DND-41 (cell line): ENCODE results near the gene HTR3C.
"Not testable (repeated sequence)": the region's sequence is repeated elsewhere in the genome, so short reads cannot be mapped to it uniquely, and the experiment has no call there.

Source experiments
- ATAC-seq: fragments of 200-7000 bp; cut with Tn5 transposase; 3 replicates; pipeline ENCODE4 v1.9.1; 2021; ENCODE audit warnings: low read depth; ENCODE audit not compliant: insufficient read depth
- DNase-seq: peaks from one replicate; pipeline ENCODE4 v3.0.0-alpha.2; 2020
- H2AFZ ChIP-seq: 2 replicates; pipeline ENCODE4 v1.6.0; 2012; ENCODE audit warnings: low read depth, low read length
- H3K27ac ChIP-seq: 2 replicates; pipeline ENCODE4 v1.5.1; 2012; ENCODE audit warnings: low read length, inconsistent platforms
- H3K27me3 ChIP-seq: fragments of 200-600 bp; sonication (generic); 2 replicates; pipeline ENCODE4 v1.6.0; 2012; ENCODE audit warnings: low read length, mild to moderate bottlenecking, inconsistent platforms; ENCODE audit not compliant: insufficient read depth, poor library complexity
- H3K36me3 ChIP-seq: 2 replicates; pipeline ENCODE4 v1.5.1; 2012; ENCODE audit warnings: low read length, inconsistent platforms; ENCODE audit not compliant: insufficient read depth
- H3K4me1 ChIP-seq: 2 replicates; pipeline ENCODE4 v1.5.1; 2012; ENCODE audit warnings: mild to moderate bottlenecking, low read length; ENCODE audit not compliant: insufficient read depth
- H3K4me2 ChIP-seq: 2 replicates; pipeline ENCODE4 v1.6.0; 2012; ENCODE audit warnings: mild to moderate bottlenecking, moderate library complexity, low read length, inconsistent platforms; ENCODE audit not compliant: insufficient read depth
- H3K4me3 ChIP-seq, 2 experiments: fragments of 200-600 bp in 1 of 2; shearing (Covaris generic) in 1 of 2; 2 replicates each; pipeline ENCODE4 v1.5.1; 2012 to 2016; ENCODE audit warnings: inconsistent platforms in 2 of 2, low read length in 2 of 2, mild to moderate bottlenecking in 2 of 2, low read depth in 1 of 2, moderate library complexity in 1 of 2
- H3K79me2 ChIP-seq: 2 replicates; pipeline ENCODE4 v1.6.0; 2012; ENCODE audit warnings: low read length, inconsistent platforms; ENCODE audit not compliant: insufficient read depth
- H3K9ac ChIP-seq: 2 replicates; pipeline ENCODE4 v1.6.0; 2012; ENCODE audit warnings: low read depth, mild to moderate bottlenecking, inconsistent platforms, low read length, moderate library complexity
- H3K9me3 ChIP-seq: 2 replicates; pipeline ENCODE4 v1.5.1; 2012; ENCODE audit warnings: low read length, moderate library complexity, mild to moderate bottlenecking, inconsistent platforms; ENCODE audit not compliant: insufficient read depth, severe bottlenecking
- H4K20me1 ChIP-seq: 2 replicates; pipeline ENCODE4 v1.6.0; 2012; ENCODE audit warnings: low read length; ENCODE audit not compliant: insufficient read depth
- EZH2 ChIP-seq: IDR thresholded peaks from 3 replicates; pipeline ENCODE4 v1.6.1; 2012; ENCODE audit warnings: borderline replicate concordance, low read depth, mild to moderate bottlenecking, moderate library complexity, low read length, inconsistent platforms; ENCODE audit not compliant: severe bottlenecking
- TF ChIP-seq, protein P1 (sequence below): IDR thresholded peaks from 2 replicates; pipeline ENCODE4 v1.5.1; 2012; ENCODE audit warnings: borderline replicate concordance, low read length, moderate library complexity, mild to moderate bottlenecking; ENCODE audit not compliant: poor library complexity, severe bottlenecking; ENCODE audit errors: extremely low read depth

Gene HTR3C

DNA sequence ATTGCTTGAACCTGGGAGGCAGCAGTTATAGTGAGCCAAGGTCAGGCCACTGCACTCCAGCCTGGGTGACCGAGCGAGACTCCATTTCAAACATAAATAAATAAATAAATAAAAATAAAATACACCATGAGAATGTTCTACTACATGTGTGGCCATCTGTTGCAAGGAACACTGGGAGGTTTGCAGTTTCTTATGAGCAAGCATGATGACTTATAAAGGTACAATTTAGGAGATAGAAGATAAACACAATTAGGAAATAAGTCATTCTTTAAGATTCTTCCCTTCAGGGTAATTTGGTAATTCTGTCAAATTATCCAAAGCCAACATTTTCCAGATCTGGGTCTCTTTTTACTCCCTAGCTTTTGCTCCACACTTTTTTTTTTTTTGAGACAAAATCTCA lies 13.4 kb downstream of the HTR3C start:
- H3K27me3 ChIP-seq: no peaks in the 10 kb centered on the region
- no peaks in the 10 kb centered on the region for H3K36me3 ChIP-seq
- no peak overlapping the region for H3K4me2 ChIP-seq
- no peak overlapping the region for H3K27ac ChIP-seq
- no peak for ATAC-seq
- no peaks in the 10 kb centered on the region for H4K20me1 ChIP-seq
- TF ChIP-seq EZH2: no peak
- TF ChIP-seq, protein P1, sequence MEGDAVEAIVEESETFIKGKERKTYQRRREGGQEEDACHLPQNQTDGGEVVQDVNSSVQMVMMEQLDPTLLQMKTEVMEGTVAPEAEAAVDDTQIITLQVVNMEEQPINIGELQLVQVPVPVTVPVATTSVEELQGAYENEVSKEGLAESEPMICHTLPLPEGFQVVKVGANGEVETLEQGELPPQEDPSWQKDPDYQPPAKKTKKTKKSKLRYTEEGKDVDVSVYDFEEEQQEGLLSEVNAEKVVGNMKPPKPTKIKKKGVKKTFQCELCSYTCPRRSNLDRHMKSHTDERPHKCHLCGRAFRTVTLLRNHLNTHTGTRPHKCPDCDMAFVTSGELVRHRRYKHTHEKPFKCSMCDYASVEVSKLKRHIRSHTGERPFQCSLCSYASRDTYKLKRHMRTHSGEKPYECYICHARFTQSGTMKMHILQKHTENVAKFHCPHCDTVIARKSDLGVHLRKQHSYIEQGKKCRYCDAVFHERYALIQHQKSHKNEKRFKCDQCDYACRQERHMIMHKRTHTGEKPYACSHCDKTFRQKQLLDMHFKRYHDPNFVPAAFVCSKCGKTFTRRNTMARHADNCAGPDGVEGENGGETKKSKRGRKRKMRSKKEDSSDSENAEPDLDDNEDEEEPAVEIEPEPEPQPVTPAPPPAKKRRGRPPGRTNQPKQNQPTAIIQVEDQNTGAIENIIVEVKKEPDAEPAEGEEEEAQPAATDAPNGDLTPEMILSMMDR: no peak
- no peaks in the 10 kb centered on the region for H3K4me1 ChIP-seq
- no peaks in the 10 kb centered on the region for H3K79me2 ChIP-seq
- no peak for DNase-seq
- H3K4me3 ChIP-seq: no peak overlapping the region
- H3K9ac ChIP-seq: no peak overlapping the region
- H3K9me3 ChIP-seq: peaks cover 2% of the 10 kb centered on the region
- H2AFZ ChIP-seq: no peak overlapping the region

DNA sequence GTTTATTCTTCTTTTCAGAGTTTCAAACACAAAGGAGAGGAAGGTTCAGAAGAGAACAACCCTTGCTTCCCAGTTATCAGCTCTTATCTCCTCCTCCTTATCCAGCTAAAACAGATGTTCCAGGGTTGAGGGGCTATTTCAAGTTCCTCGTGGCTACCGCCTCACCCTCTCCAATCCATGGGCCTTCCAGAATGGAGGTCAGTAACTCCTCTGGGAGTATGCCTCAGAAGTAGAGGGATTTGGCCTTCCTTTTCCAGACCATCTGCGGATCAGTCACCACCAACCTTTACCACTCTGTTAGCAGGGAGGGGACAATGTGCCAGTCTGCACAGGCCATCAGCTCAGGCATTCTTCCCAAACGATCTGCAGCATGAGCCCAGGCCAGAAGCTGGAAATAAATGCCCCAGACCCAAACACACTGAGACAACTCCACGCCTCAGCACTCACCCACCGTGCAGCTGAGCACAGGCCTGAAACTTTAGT lies 14.8 kb downstream of the HTR3C start:
- Histone ChIP-seq H3K36me3 (no peaks in the 10 kb centered on the region), H3K27me3 (no peaks in the 10 kb centered on the region), H4K20me1 (no peaks in the 10 kb centered on the region), H3K9ac (no peak overlapping the region), H3K79me2 (no peaks in the 10 kb centered on the region), H3K4me1 (no peaks in the 10 kb centered on the region), H3K4me2 (no peak overlapping the region), H3K4me3 (no peak overlapping the region), H3K9me3 (peaks cover 2% of the 10 kb centered on the region), H3K27ac (no peak overlapping the region), H2AFZ (0 out of 2 replicates have a peak overlapping the region, but pooled peaks have one; percentile 9)
- no peak for DNase-seq
- no peak for ATAC-seq
- no peak for TF ChIP-seq EZH2
- TF ChIP-seq, protein P1: no peak

DNA sequence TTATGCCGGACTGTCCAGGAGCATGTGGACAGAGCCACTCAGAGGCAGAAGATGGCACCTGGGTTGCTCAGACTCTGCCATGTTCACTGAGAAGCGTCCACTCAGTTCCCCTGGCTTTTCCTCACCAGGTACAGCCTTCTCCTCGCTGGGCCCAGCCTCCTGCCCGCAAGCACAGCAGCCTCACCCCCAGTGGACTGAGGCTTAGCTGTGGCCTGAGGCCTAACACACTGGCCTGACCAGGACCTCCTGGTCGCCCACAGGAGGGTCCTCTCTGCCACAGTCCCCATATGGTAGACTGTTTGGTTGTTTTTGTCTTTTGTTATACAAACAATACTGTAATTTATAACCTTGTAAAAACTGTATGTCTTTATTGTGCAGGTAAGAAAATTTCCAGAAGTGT lies 15.5 kb downstream of the HTR3C start:
- Histone ChIP-seq H3K36me3 (no peaks in the 10 kb centered on the region), H3K4me2 (no peak overlapping the region), H3K9me3 (peaks cover 2% of the 10 kb centered on the region), H3K4me1 (no peaks in the 10 kb centered on the region), H3K9ac (no peak overlapping the region), H3K79me2 (no peaks in the 10 kb centered on the region), H2AFZ (no peak overlapping the region), H3K27ac (no peak overlapping the region), H3K27me3 (no peaks in the 10 kb centered on the region), H4K20me1 (no peaks in the 10 kb centered on the region), H3K4me3 (no peak overlapping the region)
- DNase-seq (no peak), ATAC-seq (no peak)
- TF ChIP-seq, protein P1: no peak
- no peak for TF ChIP-seq EZH2

DNA sequence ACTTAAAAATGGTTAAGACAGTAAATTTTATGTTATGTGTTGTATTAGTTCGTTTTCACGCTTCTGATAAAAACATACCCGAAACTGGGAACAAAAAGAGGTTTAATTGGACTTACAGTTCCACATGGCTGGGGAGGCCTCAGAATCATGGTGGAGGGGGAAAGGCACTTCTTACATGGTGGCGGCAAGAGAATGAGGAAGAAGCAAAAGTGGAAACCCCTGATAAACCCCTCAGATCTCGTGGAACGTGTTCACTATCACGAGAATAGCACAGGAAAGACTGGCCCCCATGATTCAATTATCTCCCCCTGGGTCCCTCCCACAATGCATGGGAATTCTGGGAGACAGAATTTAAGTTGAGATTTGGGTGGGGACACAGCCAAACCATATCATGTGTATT lies 18.3 kb downstream of the HTR3C start:
- ATAC-seq, H3K4me1 ChIP-seq, H2AFZ ChIP-seq, H3K9me3 ChIP-seq, DNase-seq, H3K36me3 ChIP-seq, H3K4me2 ChIP-seq, H3K79me2 ChIP-seq, H3K9ac ChIP-seq, H3K27ac ChIP-seq, H3K4me3 ChIP-seq, H3K27me3 ChIP-seq, H4K20me1 ChIP-seq: not testable (repeated sequence)
